GM10847 (cell line): ENCODE results near the gene TRAPPC6A.

ENCODE experiments used
- POLR2A ChIP-seq: IDR thresholded peaks from 2 replicates; pipeline ENCODE4 v1.6.1; 2011; ENCODE audit not compliant: insufficient read length; ENCODE audit errors: extremely low read depth

TRAPPC6A gene

GRCh38 chr19:45172611-45173208 is 5.3 kb downstream of the TRAPPC6A start:
- no peak for TF ChIP-seq POLR2A

DNA sequence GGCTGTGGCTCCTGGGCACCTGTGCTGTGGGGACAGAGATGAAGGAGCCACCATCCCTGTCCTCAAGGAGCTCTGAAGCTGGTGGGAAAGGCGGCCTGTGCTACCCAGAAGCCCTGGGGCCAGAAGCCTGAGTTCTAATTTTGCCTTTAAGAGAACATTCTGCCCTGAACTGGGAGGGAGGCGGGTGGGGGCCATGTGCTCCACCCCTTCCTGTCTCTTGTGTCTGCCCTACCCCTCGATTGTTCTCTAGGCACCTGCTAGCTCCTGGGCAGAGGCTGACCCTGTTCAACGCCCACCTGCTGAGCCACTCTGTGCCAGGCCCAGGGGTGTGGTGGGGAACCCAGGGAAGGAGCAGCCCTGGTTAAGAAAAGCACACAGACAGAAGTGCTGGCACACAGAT is 5.9 kb downstream of the TRAPPC6A start:
- no peak for TF ChIP-seq POLR2A

- TF ChIP-seq POLR2A: no peak
These were observed 6.8 kb downstream of the TRAPPC6A start for GRCh38 chr19:45171211-45171623.

GRCh38 chr19:45170146-45171106 is 7.6 kb downstream of the TRAPPC6A start:
- no peak for TF ChIP-seq POLR2A

DNA sequence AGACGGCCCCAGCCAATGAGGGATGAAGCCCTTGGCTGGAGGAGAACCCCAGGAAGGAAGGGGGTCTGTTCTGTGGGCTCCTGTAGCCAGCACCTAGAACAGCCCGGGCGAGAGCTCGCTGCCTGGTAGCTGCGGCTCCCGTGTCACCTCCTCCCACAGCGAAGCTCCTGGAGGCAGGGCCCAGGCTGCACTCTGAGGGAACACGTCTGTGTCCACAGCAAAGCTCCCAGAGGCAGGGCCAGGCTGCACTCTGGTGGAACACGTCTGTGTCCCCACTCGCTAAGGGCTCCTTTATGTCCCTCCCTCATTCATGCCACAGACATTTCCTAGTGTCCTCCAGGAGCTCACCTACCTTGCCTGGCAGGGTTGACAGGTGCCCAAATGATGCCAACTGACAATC is 8.4 kb downstream of the TRAPPC6A start:
- no peak for TF ChIP-seq POLR2A

DNA sequence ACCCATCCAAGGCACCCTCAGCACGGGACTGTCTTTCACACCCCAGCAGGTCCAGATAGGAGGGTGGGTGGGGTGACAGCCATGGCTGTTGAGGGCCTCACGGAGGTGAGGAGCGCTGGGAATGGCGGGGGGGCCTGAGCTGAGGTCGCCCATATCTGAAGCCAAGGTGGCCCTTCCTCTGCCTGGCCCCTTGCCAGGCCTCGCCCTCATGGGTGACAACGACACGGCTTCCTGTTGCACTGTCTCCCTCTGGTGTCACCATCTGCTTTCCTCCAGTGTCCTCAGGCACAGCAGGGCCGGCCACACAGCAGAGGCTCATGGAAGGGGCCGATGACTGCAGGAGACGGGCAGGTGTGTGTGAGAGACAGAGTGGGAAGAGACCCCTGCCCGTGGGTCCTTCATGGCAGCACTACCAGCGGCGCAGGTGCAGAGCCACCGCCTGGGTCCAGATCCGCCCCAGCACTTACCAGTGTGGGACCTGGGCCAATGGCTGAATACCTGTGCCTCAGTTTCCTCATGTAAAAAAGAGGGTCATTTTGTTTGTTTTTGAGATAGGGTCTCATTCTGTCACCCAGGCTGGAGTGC is 9.2 kb downstream of the TRAPPC6A start:
- no peak for TF ChIP-seq POLR2A

- TF ChIP-seq POLR2A: no peak
These were observed 11.2 kb downstream of the TRAPPC6A start for GRCh38 chr19:45166723-45167252.

- no peak for TF ChIP-seq POLR2A
These were observed 13.3 kb downstream of the TRAPPC6A start for GRCh38 chr19:45164577-45165335.

DNA sequence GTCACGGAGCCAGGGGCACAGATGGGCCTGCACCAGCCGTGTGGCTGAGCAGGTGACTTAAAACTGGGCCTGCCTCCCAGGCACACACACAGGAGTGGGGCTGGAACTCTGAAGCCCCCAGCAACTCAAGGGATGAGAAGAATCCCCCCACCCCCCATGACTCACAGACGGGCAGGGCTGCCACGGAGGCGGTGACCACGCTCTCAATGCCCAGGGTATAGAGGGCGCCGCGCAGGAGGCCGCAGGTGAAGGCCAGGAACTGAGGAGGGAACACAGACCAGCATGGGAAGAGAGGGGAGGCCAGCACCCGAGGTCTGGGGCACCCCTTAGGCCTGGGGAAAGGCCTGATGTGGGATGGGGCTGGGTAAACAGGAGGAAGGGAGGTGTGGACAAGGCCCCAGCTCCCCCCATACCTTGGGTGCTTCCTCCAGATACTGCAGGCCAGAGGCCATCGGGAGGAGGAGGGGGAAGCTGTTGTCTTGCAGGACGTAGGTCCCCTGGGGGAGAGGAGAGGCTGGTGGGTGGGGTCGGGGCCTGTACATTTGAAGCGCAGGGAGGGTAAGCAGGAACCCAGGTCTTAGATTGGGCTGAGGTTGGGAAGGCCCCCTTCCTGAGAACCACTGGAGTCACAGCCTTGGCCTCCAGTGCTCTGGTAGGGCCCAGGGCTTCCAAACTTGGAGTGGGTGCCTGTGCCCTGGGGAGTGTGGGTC is 14.1 kb downstream of the TRAPPC6A start:
- TF ChIP-seq POLR2A: no peak

- TF ChIP-seq POLR2A: no peak
These were observed 14.9 kb downstream of the TRAPPC6A start for GRCh38 chr19:45163156-45163555.

DNA sequence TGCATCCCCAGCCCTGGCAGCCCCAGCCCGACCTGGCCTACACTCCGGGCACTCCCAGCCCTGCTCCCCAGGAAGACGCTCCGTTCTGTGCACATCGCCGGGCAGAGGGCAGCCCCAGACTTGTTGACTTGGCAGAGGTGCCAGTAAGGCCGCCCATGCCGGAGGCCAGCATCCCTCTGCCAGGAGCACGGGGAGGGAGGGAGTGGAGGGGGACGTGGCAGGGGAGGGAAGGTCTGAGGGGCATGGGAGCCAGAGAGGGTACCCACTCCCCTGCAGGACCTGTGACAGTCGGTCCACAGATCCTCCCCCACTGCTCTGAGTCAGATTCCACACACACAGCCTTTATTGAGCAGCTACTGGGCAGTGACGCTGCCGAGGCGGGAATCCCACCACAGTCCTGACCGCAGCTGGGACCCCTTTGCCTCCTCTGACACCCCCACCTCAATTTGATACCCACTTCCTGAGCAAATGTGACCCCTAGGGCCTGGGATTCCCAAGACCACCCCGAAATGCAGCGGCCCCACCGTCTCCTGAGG is 15.4 kb downstream of the TRAPPC6A start:
- TF ChIP-seq POLR2A: no peak

DNA sequence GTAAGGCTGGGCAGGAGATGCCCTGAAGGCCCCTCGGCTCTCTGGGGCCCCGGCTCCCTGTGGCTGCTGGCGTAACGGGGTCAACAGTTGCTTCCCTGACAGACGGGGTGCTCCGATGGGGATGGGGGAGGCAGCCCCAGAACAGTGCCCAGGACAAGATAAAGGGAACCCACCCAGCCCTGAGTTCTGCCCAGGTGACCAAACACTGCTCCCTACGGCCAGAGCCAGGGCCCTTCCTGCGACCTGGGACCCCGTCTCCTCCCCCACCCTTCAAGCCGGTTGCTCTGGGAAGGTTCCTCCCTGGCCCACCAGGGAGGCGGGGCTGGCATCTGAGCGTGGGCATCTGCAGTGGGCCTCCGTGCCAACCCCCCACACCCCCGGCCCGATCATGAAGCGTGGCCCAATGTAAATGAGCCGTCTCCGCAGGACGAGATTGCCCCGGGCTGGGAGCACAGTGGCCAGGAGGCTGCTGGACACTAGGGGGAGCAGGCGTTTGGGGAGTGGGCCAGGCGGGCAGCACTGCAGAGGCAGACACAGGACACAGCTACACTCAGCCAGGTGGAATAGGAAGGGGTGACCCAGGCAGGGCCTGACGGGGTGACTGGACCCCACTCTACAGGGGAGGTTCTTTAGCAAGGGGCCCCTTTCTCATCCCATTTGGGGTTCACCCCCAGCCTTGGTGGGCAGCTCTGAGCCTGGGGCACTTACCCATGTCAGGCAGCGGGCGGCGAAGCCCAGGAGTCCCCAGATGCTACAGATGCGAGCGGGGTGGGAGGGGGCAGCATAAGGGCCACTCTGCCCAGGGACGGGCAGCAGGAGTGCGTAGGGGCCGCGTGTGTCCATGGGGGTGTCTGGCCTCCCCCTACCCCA is 16.1 kb downstream of the TRAPPC6A start:
- no peak for TF ChIP-seq POLR2A
